ENCODE results near the gene FBXO41.

Gene FBXO41

GRCh38 chr2:73281244-73281643, 3.0 kb downstream of the FBXO41 start:
- H3K4me3 ChIP-seq (replicated peaks; ENCODE audit: low read depth, low read length): no peak overlapping the region
- no peak for DNase-seq (ENCODE audit: low read depth)
- no peak for TF ChIP-seq CTCF (IDR thresholded peaks at IDR 0.05; ENCODE audit: low read length, missing control alignments)

GRCh38 chr2:73279852-73280251, 4.4 kb downstream of the FBXO41 start:
- H3K4me3 ChIP-seq (replicated peaks; ENCODE audit: low read depth, low read length): no peak overlapping the region
- TF ChIP-seq CTCF (IDR thresholded peaks at IDR 0.05; ENCODE audit: low read length, missing control alignments): no peak
- DNase-seq (ENCODE audit: low read depth): no peak

GRCh38 chr2:73272270-73272669, 12.0 kb downstream of the FBXO41 start:
- TF ChIP-seq CTCF (IDR thresholded peaks at IDR 0.05; ENCODE audit: low read length, missing control alignments): no peak
- no peak for DNase-seq (ENCODE audit: low read depth)
- H3K4me3 ChIP-seq (replicated peaks; ENCODE audit: low read depth, low read length): no peak overlapping the region

GRCh38 chr2:73269686-73270465, 14.4 kb downstream of the FBXO41 start:
- DNase-seq (ENCODE audit: low read depth): no peak
- no peak overlapping the region for H3K4me3 ChIP-seq (replicated peaks; ENCODE audit: low read depth, low read length)

GRCh38 chr2:73268830-73269685, 15.2 kb downstream of the FBXO41 start:
- DNase-seq (ENCODE audit: low read depth): peak; percentile 31
- TF ChIP-seq CTCF (IDR thresholded peaks at IDR 0.05; ENCODE audit: low read length, missing control alignments): no peak
- H3K4me3 ChIP-seq (replicated peaks; ENCODE audit: low read depth, low read length): no peak overlapping the region

More at GRCh38 chr2:73269686-73270465, 14.4 kb downstream of the FBXO41 start:
- TF ChIP-seq CTCF (IDR thresholded peaks at IDR 0.05; ENCODE audit: low read length, missing control alignments): no peak

- no peak overlapping the region for H3K4me3 ChIP-seq (replicated peaks; ENCODE audit: low read depth, low read length)
- no peak for DNase-seq (ENCODE audit: low read depth)
- no peak for TF ChIP-seq CTCF (IDR thresholded peaks at IDR 0.05; ENCODE audit: low read length, missing control alignments)
Observed at GRCh38 chr2:73268366-73268829, 15.9 kb downstream of the FBXO41 start.
